HG03045 (cell line): Measurements from ENCODE around the gene PIGC.
"Not testable (repeated sequence)": the region's sequence is repeated elsewhere in the genome, so short reads cannot be mapped to it uniquely, and the experiment has no call there.

Experiments used
- ATAC-seq: cut with Tn5 transposase; IDR thresholded peaks from one replicate; pipeline ENCODE4 v1.9.1; 2021; ENCODE audit warnings: mild to moderate bottlenecking, moderate library complexity; ENCODE audit not compliant: unreplicated experiment

The PIGC gene

DNA sequence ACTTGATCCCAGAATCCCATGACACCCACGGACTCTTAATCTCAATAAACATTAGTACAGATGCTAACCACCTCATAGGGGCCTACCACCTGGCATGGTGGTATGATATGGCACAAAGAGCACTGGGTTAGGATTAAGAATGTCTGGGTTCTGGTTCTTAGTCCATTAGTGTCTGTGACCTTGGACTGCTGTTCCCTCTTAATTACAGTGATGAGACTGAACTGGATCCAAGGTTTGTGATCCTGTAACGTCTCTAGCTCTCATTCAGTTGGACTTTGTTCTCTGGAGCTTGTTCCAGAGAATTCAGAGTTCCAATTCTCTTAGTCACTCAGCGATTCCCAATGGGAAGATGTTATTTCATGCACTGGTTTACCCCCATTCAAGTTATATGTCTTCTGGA lies 23.6 kb upstream of the PIGC start:
- ATAC-seq, result no peak

GRCh38 chr1:172466795-172467407 lies 23.0 kb upstream of the PIGC start:
- ATAC-seq, result no peak

DNA sequence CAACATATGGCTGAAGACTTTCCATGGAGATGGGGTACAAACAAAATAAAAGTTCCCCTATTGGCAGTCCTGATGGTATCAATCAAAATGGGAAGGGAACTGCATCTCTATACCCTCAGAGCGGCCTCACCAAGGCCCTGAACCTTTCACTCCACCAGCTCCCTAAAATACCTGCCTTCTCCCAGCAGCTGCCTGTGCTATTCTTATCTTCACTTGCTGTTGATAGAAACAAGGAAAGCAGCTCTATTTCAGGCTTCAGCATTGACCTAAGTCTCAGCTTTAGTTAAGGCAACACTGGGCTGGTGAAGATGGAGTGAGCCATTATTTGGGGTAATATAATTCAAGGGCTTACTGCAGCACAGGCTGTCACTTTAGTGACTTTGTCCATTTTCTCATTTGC lies 21.7 kb upstream of the PIGC start:
- ATAC-seq, result no peak

GRCh38 chr1:172460887-172461315 lies 17.0 kb upstream of the PIGC start:
- ATAC-seq, result no peak

DNA sequence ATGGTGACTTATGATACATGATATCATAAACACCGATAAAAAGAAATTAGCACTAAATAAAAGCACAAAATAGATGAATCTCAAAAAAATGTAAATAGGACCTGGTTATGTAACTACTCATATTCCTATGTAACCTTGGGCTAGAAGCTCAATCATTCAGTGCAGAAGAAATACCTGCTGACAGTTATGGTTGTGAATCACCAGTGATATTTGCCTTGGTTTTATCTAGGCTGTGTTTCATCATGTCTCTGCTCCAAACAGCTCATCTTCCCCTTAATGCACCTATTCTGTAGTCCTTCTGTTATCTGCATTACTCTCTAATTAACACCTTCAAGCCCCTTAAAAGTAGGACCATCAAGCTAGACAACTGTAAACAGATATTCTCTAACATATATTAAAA lies 16.3 kb upstream of the PIGC start:
- ATAC-seq, result no peak

- no peak for ATAC-seq
Measured at GRCh38 chr1:172457479-172458130, 13.7 kb upstream of the PIGC start.

- no peak for ATAC-seq
Measured at GRCh38 chr1:172456344-172456769, 12.5 kb upstream of the PIGC start.

DNA sequence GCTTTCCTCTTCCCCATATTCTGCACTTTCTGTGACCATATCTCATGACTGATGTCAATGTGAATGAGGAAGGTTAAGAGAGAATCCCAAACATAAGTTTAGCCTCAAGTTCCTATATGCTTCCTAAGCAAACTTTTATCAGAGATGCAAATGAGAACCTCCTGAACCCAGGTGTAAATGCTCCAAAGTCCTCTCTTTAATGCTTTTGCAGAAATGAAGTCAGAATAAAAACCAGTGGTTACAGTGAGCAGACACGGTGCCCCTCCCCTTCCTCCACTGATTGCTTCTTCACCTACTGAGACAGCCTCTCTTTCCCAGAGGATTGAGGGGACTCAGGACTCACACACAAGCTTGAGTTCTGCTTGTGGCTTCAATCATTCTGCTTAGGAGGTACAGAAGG lies 11.6 kb upstream of the PIGC start:
- ATAC-seq, result no peak

DNA sequence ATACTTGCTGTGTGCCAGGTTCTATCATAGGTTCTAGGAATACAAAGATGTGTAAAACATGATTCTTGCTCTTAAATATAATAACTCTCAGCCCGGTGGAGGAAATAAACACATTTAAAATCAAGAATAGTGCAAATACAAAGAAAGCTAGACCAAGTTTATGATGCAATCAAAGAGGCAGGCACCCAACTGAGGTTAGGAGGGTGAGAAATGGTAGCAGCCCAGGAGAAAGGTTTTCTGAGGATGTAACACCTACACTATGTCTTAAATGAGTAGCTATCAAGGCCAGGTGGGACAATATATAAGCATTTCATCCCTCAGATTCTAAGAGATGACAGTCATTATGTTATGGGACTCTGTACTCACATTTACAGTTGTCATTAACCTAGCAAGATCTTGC lies 9.7 kb upstream of the PIGC start:
- ATAC-seq, result no peak

GRCh38 chr1:172453153-172453545 lies 9.3 kb upstream of the PIGC start:
- ATAC-seq, result no peak

- no peak for ATAC-seq
Measured at GRCh38 chr1:172452536-172453152, 8.8 kb upstream of the PIGC start.

GRCh38 chr1:172451002-172451443 lies 7.2 kb upstream of the PIGC start:
- no peak for ATAC-seq

GRCh38 chr1:172450524-172450885 lies 6.6 kb upstream of the PIGC start:
- ATAC-seq, result no peak

GRCh38 chr1:172449585-172450523 lies 6.0 kb upstream of the PIGC start:
- peak; percentile 82 for ATAC-seq

GRCh38 chr1:172448995-172449584 lies 5.2 kb upstream of the PIGC start:
- no peak for ATAC-seq

DNA sequence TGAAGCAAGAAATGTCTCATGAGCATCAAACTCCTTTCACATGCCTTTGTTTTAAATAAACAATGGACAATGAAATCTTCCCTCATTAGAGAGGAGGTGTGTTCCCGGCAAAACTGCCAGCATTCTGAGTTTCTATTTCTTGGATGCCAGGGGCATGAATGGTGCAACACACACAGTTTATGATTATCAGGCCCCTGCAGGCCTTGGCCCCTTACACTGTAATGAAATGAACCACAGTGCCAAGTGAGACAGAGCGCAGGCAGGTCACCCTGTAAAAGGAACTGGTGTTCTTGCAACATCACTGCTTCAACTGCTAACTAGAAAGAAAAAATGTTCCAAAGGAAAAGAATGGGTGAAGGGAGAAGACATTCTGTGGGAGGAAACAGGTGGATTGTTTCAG lies 3.8 kb upstream of the PIGC start:
- no peak for ATAC-seq

DNA sequence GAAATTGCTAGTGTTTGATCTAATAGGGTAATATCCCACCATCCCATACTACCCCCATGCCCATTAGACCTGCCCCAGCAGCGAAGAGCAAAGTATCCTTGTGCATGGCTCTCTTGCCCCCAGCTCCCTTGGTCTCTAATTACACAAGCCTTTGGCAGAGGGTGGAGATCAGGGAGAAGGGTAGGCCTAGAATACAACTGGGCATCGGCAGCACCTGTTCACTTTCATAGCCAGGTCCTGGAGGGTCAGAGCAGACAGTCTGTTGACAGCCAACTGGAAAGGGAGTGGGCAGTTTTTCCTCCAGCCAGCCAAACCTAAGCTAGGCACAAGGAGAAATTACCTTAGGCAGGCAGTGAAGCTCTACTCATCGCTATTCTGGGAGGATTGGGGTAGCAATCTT lies 2.7 kb upstream of the PIGC start:
- no peak for ATAC-seq

DNA sequence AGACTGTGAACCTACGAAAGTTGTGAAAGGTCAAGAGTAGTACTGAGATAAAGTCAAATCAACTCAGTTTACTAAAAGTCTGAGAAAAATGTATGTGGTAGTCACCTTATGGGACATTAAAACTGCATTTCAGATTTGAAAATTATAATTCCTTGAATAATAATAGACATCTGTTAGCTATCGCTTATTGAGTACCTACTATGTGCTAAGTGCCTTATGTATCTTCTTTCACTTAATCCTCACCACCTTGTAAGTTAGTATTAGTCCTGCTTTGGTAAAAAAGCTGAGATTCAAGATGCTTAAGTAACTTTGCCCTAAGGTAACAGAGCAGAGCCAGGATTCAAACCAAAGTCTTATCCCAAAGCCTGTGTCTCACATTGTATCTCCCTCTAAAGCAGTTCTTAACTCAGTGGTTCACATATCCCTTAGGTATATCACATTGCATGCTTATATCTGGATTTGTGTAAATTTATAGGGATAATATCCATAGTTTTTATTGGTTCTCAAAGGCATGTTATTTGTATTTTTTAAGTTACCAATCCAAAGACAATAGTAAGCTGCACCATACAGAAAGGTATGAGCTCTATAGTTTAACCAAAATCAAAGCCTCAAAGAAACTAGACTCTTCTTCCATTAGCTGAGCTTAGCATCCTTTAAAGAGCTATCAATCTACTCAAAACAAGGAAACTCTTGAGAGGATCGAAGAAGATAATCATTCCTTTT lies 865 bp downstream of the PIGC start:
- no peak for ATAC-seq

GRCh38 chr1:172442404-172442803 lies 1.5 kb downstream of the PIGC start:
- no peak for ATAC-seq

- ATAC-seq, result not testable (repeated sequence)
Measured at GRCh38 chr1:172437183-172437582, 6.7 kb downstream of the PIGC start.
